H1 (cell line): ENCODE measurements around the gene RAB3GAP1. TPM values are rescaled to one million over a fixed set of nuclear protein-coding genes. Genes with fewer than 3 reads are reported as not detected.

ENCODE experiments used
- BCL11A ChIP-seq, 2 experiments: IDR thresholded peaks; one replicate each; pipeline ENCODE4 v1.6.1; 2011; ENCODE audit warnings: low read depth in 2 of 2, low read length in 2 of 2, mild to moderate bottlenecking in 2 of 2
- KDM4A ChIP-seq: IDR thresholded peaks from one replicate; pipeline ENCODE4 v1.7.1; 2012; ENCODE audit warnings: low read depth, mild to moderate bottlenecking, moderate library complexity, low read length, inconsistent platforms; ENCODE audit not compliant: severe bottlenecking
- KDM5A ChIP-seq: fragments of 200-600 bp; IDR thresholded peaks from 2 replicates; pipeline ENCODE4 v1.7.1; 2012; ENCODE audit warnings: mild to moderate bottlenecking, low read length, inconsistent platforms, mixed read lengths
- RNF2 ChIP-seq: fragments of 200-900, 300-1000 bp; sonication (generic); IDR thresholded peaks from 2 replicates; pipeline ENCODE4 v1.7.1; 2016; ENCODE audit warnings: borderline replicate concordance, low read depth, mild to moderate bottlenecking, antibody characterized with exemption, low read length; ENCODE audit not compliant: poor library complexity, severe bottlenecking; ENCODE audit errors: missing control alignments
- SIN3A ChIP-seq, 2 experiments: IDR thresholded peaks in 1 of 2; conservative IDR thresholded peaks in 1 of 2; 2 replicates each; pipeline ENCODE4 v1.6.1; 2011 to 2012; ENCODE audit warnings: low read length in 2 of 2, improper control_type of control experiment in 1 of 2, low read depth in 1 of 2, mild to moderate bottlenecking in 1 of 2
- SRF ChIP-seq: IDR thresholded peaks from 2 replicates; pipeline ENCODE4 v1.6.1; 2011; ENCODE audit warnings: mild to moderate bottlenecking, low read depth, low read length, moderate library complexity
- YY1 ChIP-seq: IDR thresholded peaks from 2 replicates; pipeline ENCODE4 v1.6.1; 2011; ENCODE audit warnings: low read depth, mild to moderate bottlenecking, low read length
- polyA plus RNA-seq, 7 experiments: library from polyadenylated mRNA; depleted of rRNA in 3 of 7; stranded (reverse) in 5 of 7; unstranded in 2 of 7; fragments of >200 nt in 5 of 7; fragments of 200-250 nt in 2 of 7; gene quantifications; 1 replicate in 5 of 7; 2 replicates in 1 of 7; 4 replicates in 1 of 7; pipeline versions ENCODE4 v1.2.1 to v1.2.3, GENCODE V29; 2011 to 2013; ENCODE audit warnings: missing spikeins in 2 of 7, mixed read lengths in 2 of 7
- total RNA-seq: library from RNA; stranded (reverse); fragmentation: NEBNext Ultra II Directional; extraction: Animal tissue kit (Norgen Biotek cat#: 25700); gene quantifications from 2 replicates; pipeline ENCODE4 v1.2.1, GENCODE V29; 2021

RAB3GAP1 gene
- total and polyA plus RNA-seq, 2 of the 8 experiments (the other 6 are each of a cell fraction or from before 2014, with no cell fraction given): 9.8 to 28.6 TPM

GRCh38 chr2:135094508-135094907, 42.4 kb downstream of the RAB3GAP1 start (continued):
- no peak for TF ChIP-seq SRF
- no peak for TF ChIP-seq YY1
- TF ChIP-seq KDM5A: no peak
- no peak for TF ChIP-seq RNF2
- no peak for TF ChIP-seq SIN3A (conservative IDR thresholded peaks at IDR 0.05 in 1 of 2, IDR thresholded peaks at IDR 0.05 in 1 of 2; ENCODE audit: low read depth in 1 of 2, low read length in 2 of 2)
- TF ChIP-seq KDM4A: no peak
- TF ChIP-seq BCL11A (IDR thresholded peaks at IDR 0.05; ENCODE audit: low read depth in 2 of 2, low read length in 2 of 2): no peak
